Activated naive CD4-positive, alpha-beta T cell treated with anti-CD3 and anti-CD28 coated beads, Interleukin-2, amount 50 U/mL, for 24 hours (primary cell): ENCODE measurements around the gene ALLC.

Source experiments
- H3K27ac Mint-ChIP-seq: one replicate; pipeline ENCODE4 v1.8.0; 2021; ENCODE audit warnings: mild to moderate bottlenecking, mixed read lengths
- H3K27me3 Mint-ChIP-seq: one replicate; pipeline ENCODE4 v1.8.0; 2021; ENCODE audit warnings: mixed read lengths
- H3K36me3 Mint-ChIP-seq: one replicate; pipeline ENCODE4 v1.8.0; 2021; ENCODE audit warnings: mixed read lengths
- H3K4me1 Mint-ChIP-seq: one replicate; pipeline ENCODE4 v1.8.0; 2021; ENCODE audit warnings: mixed read lengths
- H3K4me3 Mint-ChIP-seq: one replicate; pipeline ENCODE4 v1.8.0; 2021; ENCODE audit warnings: mild to moderate bottlenecking, mixed read lengths
- H3K9me3 Mint-ChIP-seq: one replicate; pipeline ENCODE4 v1.8.0; 2021; ENCODE audit warnings: mixed read lengths

The ALLC gene

GRCh38 chr2:3747826-3748225 lies 89.8 kb downstream of the ALLC start:
- H3K36me3 Mint-ChIP-seq = no peaks in the 10 kb centered on the region
- peaks cover 13% of the 10 kb centered on the region for H3K27me3 Mint-ChIP-seq
- no peaks in the 10 kb centered on the region for H3K9me3 Mint-ChIP-seq
- no peak overlapping the region for H3K27ac Mint-ChIP-seq
- no peaks in the 10 kb centered on the region for H3K4me1 Mint-ChIP-seq
- H3K4me3 Mint-ChIP-seq = no peak overlapping the region

GRCh38 chr2:3749201-3749600 lies 91.2 kb downstream of the ALLC start:
- Mint-ChIP-seq H3K36me3 (no peaks in the 10 kb centered on the region), H3K4me1 (no peaks in the 10 kb centered on the region), H3K4me3 (no peak overlapping the region), H3K27me3 (peaks cover 15% of the 10 kb centered on the region), H3K27ac (no peak overlapping the region), H3K9me3 (no peaks in the 10 kb centered on the region)

- Mint-ChIP-seq H3K9me3 (no peaks in the 10 kb centered on the region), H3K27me3 (peaks cover 13% of the 10 kb centered on the region), H3K36me3 (no peaks in the 10 kb centered on the region), H3K4me1 (no peaks in the 10 kb centered on the region), H3K27ac (no peak overlapping the region), H3K4me3 (no peak overlapping the region)
Measured at GRCh38 chr2:3751251-3751650, 93.3 kb downstream of the ALLC start.

DNA sequence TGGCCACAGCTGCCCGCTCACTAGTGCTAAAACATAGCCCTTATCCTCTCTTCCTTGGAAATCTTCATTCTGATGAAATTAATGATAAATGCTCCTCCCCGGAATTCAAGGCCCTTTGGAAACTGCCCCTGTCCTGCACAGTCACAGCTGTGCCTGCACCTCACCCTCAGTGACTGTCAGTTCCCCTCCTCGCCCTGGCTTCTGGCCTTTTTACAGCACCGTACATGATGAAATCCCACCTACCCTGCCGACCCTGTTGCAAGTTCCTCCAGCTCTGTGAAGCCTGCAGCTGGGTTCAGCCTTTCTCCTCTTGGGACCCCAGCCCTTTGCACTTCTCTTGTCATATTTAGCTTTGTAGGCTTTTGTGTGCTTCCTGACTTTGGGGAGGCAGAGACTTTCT lies 93.8 kb downstream of the ALLC start:
- Mint-ChIP-seq H3K36me3 (no peaks in the 10 kb centered on the region), H3K4me1 (no peaks in the 10 kb centered on the region), H3K27me3 (peaks cover 11% of the 10 kb centered on the region), H3K27ac (no peak overlapping the region), H3K9me3 (no peaks in the 10 kb centered on the region), H3K4me3 (no peak overlapping the region)
